GM23248 (cell line): Measurements from ENCODE around the gene C3. TPM values are rescaled to one million over a fixed set of nuclear protein-coding genes. Genes with fewer than 3 reads are reported as not detected.

Source experiments
- DNase-seq: peaks from one replicate; pipeline ENCODE4 v3.0.0-alpha.2; 2015
- H2AFZ ChIP-seq: fragments of 200-600 bp; sonication (generic); 2 replicates; pipeline ENCODE4 v1.6.1; 2016; ENCODE audit warnings: antibody characterized with exemption
- H3F3A ChIP-seq: fragments of 200-600 bp; sonication (generic); 2 replicates; pipeline ENCODE4 v1.6.1; 2016; ENCODE audit warnings: mild to moderate bottlenecking, antibody characterized with exemption, mixed run types; ENCODE audit not compliant: insufficient read depth
- H3K27ac ChIP-seq: fragments of 200-600 bp; sonication (generic); 2 replicates; pipeline ENCODE4 v1.5.1; 2016; ENCODE audit warnings: mild to moderate bottlenecking
- H3K27me3 ChIP-seq: fragments of 200-600 bp; sonication (generic); replicated peaks from 2 replicates; pipeline ENCODE4 v1.6.1; 2016; ENCODE audit warnings: mild to moderate bottlenecking; ENCODE audit not compliant: insufficient read depth
- H3K36me3 ChIP-seq: fragments of 200-600 bp; sonication (generic); 2 replicates; pipeline ENCODE4 v1.6.1; 2016; ENCODE audit warnings: low read depth, mild to moderate bottlenecking
- H3K4me1 ChIP-seq: fragments of 200-600 bp; sonication (generic); 2 replicates; pipeline ENCODE4 v1.6.1; 2016; ENCODE audit warnings: mild to moderate bottlenecking; ENCODE audit not compliant: insufficient read depth
- H3K4me2 ChIP-seq: fragments of 200-600 bp; sonication (generic); one replicate; pipeline ENCODE4 v1.6.1; 2016; ENCODE audit warnings: mild to moderate bottlenecking; ENCODE audit not compliant: unreplicated experiment
- H3K4me3 ChIP-seq: fragments of 200-600 bp; sonication (generic); 2 replicates; pipeline ENCODE4 v1.5.1; 2016; ENCODE audit warnings: mild to moderate bottlenecking
- H3K79me2 ChIP-seq: fragments of 200-600 bp; sonication (generic); 2 replicates; pipeline ENCODE4 v1.6.1; 2016; ENCODE audit warnings: mild to moderate bottlenecking; ENCODE audit not compliant: insufficient read depth
- H3K9ac ChIP-seq: fragments of 200-600 bp; sonication (generic); 2 replicates; pipeline ENCODE4 v1.6.1; 2016; ENCODE audit warnings: mild to moderate bottlenecking
- H3K9me2 ChIP-seq: fragments of 200-600 bp; sonication (generic); 2 replicates; pipeline ENCODE4 v1.6.1; 2016; ENCODE audit warnings: mixed run types, mild to moderate bottlenecking, moderate library complexity; ENCODE audit not compliant: insufficient read depth
- H3K9me3 ChIP-seq: fragments of 200-600 bp; sonication (generic); one replicate; pipeline ENCODE4 v1.6.1; 2017; ENCODE audit warnings: low read depth
- H4K20me1 ChIP-seq: fragments of 200-600 bp; sonication (generic); 2 replicates; pipeline ENCODE4 v1.6.0; 2016; ENCODE audit not compliant: insufficient read depth
- EZH2 ChIP-seq: fragments of 200-600 bp; sonication (generic); IDR thresholded peaks from 2 replicates; pipeline ENCODE4 v1.6.1; 2018; ENCODE audit warnings: antibody characterized with exemption, mild to moderate bottlenecking; ENCODE audit not compliant: insufficient read depth, poor library complexity, severe bottlenecking
- EZH2phosphoT487 ChIP-seq: fragments of 200-600 bp; sonication (generic); IDR thresholded peaks from 2 replicates; pipeline ENCODE4 v1.6.1; 2018; ENCODE audit warnings: antibody characterized with exemption, moderate library complexity, mild to moderate bottlenecking, low read depth; ENCODE audit not compliant: insufficient read depth
- WGBS, 2 experiments: methylation state at CpG; one replicate each; pipeline ENCODE4 v1.1.6; 2015 to 2017; ENCODE audit warnings: low lambda C conversion rate in 2 of 2, low coverage in 1 of 2; ENCODE audit errors: missing lambda C conversion rate in 2 of 2; 5-methylcytosine and 5-hydroxymethylcytosine counted together
- in situ Hi-C: fragments of 300-500 bp; cut with MboI; formaldehyde crosslinking; loops from 2 replicates; pipeline ENCODE4 v1.15.0; 2020
- polyA plus RNA-seq: library from polyadenylated mRNA; unstranded; fragments of >200 nt; fragmentation: Nextera tagmentation; extraction: Ambion mirVana; gene quantifications from 2 replicates; pipeline ENCODE4 v1.2.1, GENCODE V29; 2016
- total RNA-seq: library from RNA; depleted of rRNA; stranded (reverse); fragments of >200 nt; shearing (Covaris generic); gene quantifications from 2 replicates; pipeline ENCODE4 v1.2.3, GENCODE V29; 2014

Gene C3
- total and polyA plus RNA-seq, 2 experiments from 2014 or later = 3.1 to 3.5 TPM

GRCh38 chr19:6745965-6746364, 25.5 kb upstream of the C3 start:
- Histone ChIP-seq H3K36me3 (peaks cover 31% of the 10 kb centered on the region), H4K20me1 (no peaks in the 10 kb centered on the region), H3K9ac (no peak overlapping the region), H3K4me1 (peaks cover 23% of the 10 kb centered on the region), H3K27ac (no peak overlapping the region), H3F3A (peaks cover 33% of the 10 kb centered on the region), H3K4me2 (no peak overlapping the region), H2AFZ (no peak overlapping the region), H3K9me2 (no peaks in the 10 kb centered on the region), H3K4me3 (no peak overlapping the region), H3K79me2 (peaks cover 21% of the 10 kb centered on the region), H3K9me3 (no peaks in the 10 kb centered on the region), H3K27me3 (no peaks in the 10 kb centered on the region)
- in situ Hi-C loops = no loop called here
- DNase-seq = no peak
- 89 to 93% methylated on average over 13 to 24 of the region's 24 CpGs for WGBS, 2 experiments
- TF ChIP-seq EZH2 = no peak
- TF ChIP-seq EZH2phosphoT487 = no peak

- Histone ChIP-seq H4K20me1 (no peaks in the 10 kb centered on the region), H3K9me2 (no peaks in the 10 kb centered on the region), H3K9ac (peak overlapping the region; percentile 47), H3K4me2 (peak overlapping the region; percentile 72), H3K4me3 (peak overlapping the region; percentile 38), H3K27ac (peak overlapping the region; percentile 70), H2AFZ (peak overlapping the region; percentile 57), H3K4me1 (peaks cover 23% of the 10 kb centered on the region), H3F3A (peaks cover 33% of the 10 kb centered on the region), H3K79me2 (peaks cover 34% of the 10 kb centered on the region), H3K27me3 (no peaks in the 10 kb centered on the region), H3K9me3 (no peaks in the 10 kb centered on the region), H3K36me3 (peaks cover 27% of the 10 kb centered on the region)
- in situ Hi-C loops = no loop called here
- no peak for TF ChIP-seq EZH2
- TF ChIP-seq EZH2phosphoT487 = no peak
- 3 to 4% methylated on average over 27 to 41 of the region's 41 CpGs for WGBS, 2 experiments
- DNase-seq = peak; percentile 92
These were observed 24.2 kb upstream of the C3 start for GRCh38 chr19:6744381-6745301.

- 57 to 61% methylated on average over 13 to 15 of the region's 15 CpGs for WGBS, 2 experiments
- Histone ChIP-seq H3K36me3 (peaks cover 21% of the 10 kb centered on the region), H3F3A (peaks cover 28% of the 10 kb centered on the region), H3K9me3 (no peaks in the 10 kb centered on the region), H3K9me2 (no peaks in the 10 kb centered on the region), H3K27me3 (no peaks in the 10 kb centered on the region), H2AFZ (peak overlapping the region; percentile 57; the same call in 1 of the 2 replicates), H3K27ac (peak overlapping the region; percentile 70), H3K4me2 (peak overlapping the region; percentile 72), H3K4me1 (peaks cover 27% of the 10 kb centered on the region), H4K20me1 (no peaks in the 10 kb centered on the region), H3K79me2 (peaks cover 35% of the 10 kb centered on the region), H3K4me3 (peak overlapping the region; percentile 38), H3K9ac (peak overlapping the region; percentile 47)
- no peak for DNase-seq
- no peak for TF ChIP-seq EZH2phosphoT487
- no peak for TF ChIP-seq EZH2
- in situ Hi-C loops = no loop called here
These were observed 23.4 kb upstream of the C3 start for GRCh38 chr19:6743714-6744380.

GRCh38 chr19:6743066-6743465, 22.6 kb upstream of the C3 start:
- no peak for DNase-seq
- peaks cover 36% of the 10 kb centered on the region for H3F3A ChIP-seq
- H3K4me2 ChIP-seq = no peak overlapping the region
- no peaks in the 10 kb centered on the region for H4K20me1 ChIP-seq
- no peak for TF ChIP-seq EZH2
- TF ChIP-seq EZH2phosphoT487 = no peak
- peaks cover 35% of the 10 kb centered on the region for H3K4me1 ChIP-seq
- H3K9ac ChIP-seq = no peak overlapping the region
- in situ Hi-C loops = no loop called here
- H3K9me3 ChIP-seq = no peaks in the 10 kb centered on the region
- WGBS, 2 experiments = 83 to 88% methylated on average over 7 of the region's 7 CpGs
- peaks cover 18% of the 10 kb centered on the region for H3K36me3 ChIP-seq
- H3K9me2 ChIP-seq = no peaks in the 10 kb centered on the region
- no peak overlapping the region for H3K4me3 ChIP-seq
- H3K79me2 ChIP-seq = peaks cover 35% of the 10 kb centered on the region
- no peak overlapping the region for H3K27ac ChIP-seq
- H3K27me3 ChIP-seq = no peaks in the 10 kb centered on the region
- H2AFZ ChIP-seq = no peak overlapping the region
